MM.1S (cell line): Measurements from ENCODE around the gene ECHDC3.

Experiments used
- DNase-seq: peaks from one replicate; pipeline ENCODE4 v3.0.0-alpha.2; 2015
- H2AFZ ChIP-seq: fragments of 300-600 bp; sonication (generic); 2 replicates; pipeline ENCODE4 v1.6.0; 2016; ENCODE audit warnings: antibody characterized with exemption, low read length
- H3F3A ChIP-seq: fragments of 300-600 bp; sonication (generic); 2 replicates; pipeline ENCODE4 v1.6.1; 2016; ENCODE audit warnings: mild to moderate bottlenecking, antibody characterized with exemption, low read length, moderate library complexity, mixed read lengths; ENCODE audit not compliant: insufficient read depth
- H3K27ac ChIP-seq: fragments of 300-600 bp; sonication (generic); 2 replicates; pipeline ENCODE4 v1.5.1; 2016; ENCODE audit warnings: mild to moderate bottlenecking, low read length
- H3K27me3 ChIP-seq: fragments of 300-600 bp; sonication (generic); replicated peaks from 2 replicates; pipeline ENCODE4 v1.6.0; 2016; ENCODE audit warnings: low read length; ENCODE audit not compliant: insufficient read depth
- H3K36me3 ChIP-seq: fragments of 300-600 bp; sonication (generic); replicated peaks from 2 replicates; pipeline ENCODE4 v1.6.1; 2016; ENCODE audit warnings: mild to moderate bottlenecking, low read length, mixed read lengths; ENCODE audit not compliant: insufficient read depth
- H3K4me1 ChIP-seq: fragments of 300-600 bp; sonication (generic); 2 replicates; pipeline ENCODE4 v1.6.1; 2016; ENCODE audit warnings: low read length, mixed read lengths
- H3K4me2 ChIP-seq: fragments of 300-600 bp; sonication (generic); 2 replicates; pipeline ENCODE4 v1.6.0; 2016; ENCODE audit warnings: low read depth, low read length
- H3K4me3 ChIP-seq: fragments of 300-600 bp; sonication (generic); 2 replicates; pipeline ENCODE4 v1.5.1; 2016; ENCODE audit warnings: low read length, mixed read lengths
- H3K79me2 ChIP-seq: fragments of 300-600 bp; sonication (generic); 2 replicates; pipeline ENCODE4 v1.6.1; 2016; ENCODE audit warnings: mixed run types, low read length, mixed read lengths
- H3K9ac ChIP-seq: fragments of 300-600 bp; sonication (generic); 2 replicates; pipeline ENCODE4 v1.6.1; 2016; ENCODE audit warnings: low read length, mixed read lengths
- H3K9me2 ChIP-seq: fragments of 300-600 bp; sonication (generic); replicated peaks from 2 replicates; pipeline ENCODE4 v1.6.1; 2016; ENCODE audit warnings: mild to moderate bottlenecking, low read length, mixed read lengths; ENCODE audit not compliant: insufficient read depth
- H3K9me3 ChIP-seq: fragments of 300-600 bp; sonication (generic); replicated peaks from 2 replicates; pipeline ENCODE4 v1.6.1; 2016; ENCODE audit warnings: mild to moderate bottlenecking, low read length, mixed read lengths; ENCODE audit not compliant: insufficient read depth
- H4K20me1 ChIP-seq: fragments of 300-600 bp; sonication (generic); 2 replicates; pipeline ENCODE4 v1.6.1; 2016; ENCODE audit warnings: mild to moderate bottlenecking, low read length, moderate library complexity, mixed read lengths; ENCODE audit not compliant: insufficient read depth
- CTCF ChIP-seq: fragments of 300-600 bp; sonication (generic); IDR thresholded peaks from 2 replicates; pipeline ENCODE4 v1.5.1; 2016; ENCODE audit warnings: antibody characterized with exemption, low read length, mixed read lengths
- EZH2 ChIP-seq: fragments of 300-600 bp; sonication (generic); optimal IDR thresholded peaks from 2 replicates; pipeline ENCODE3; 2017; ENCODE audit warnings: low read depth, mild to moderate bottlenecking, antibody characterized with exemption, low read length, mixed read lengths
- EZH2phosphoT487 ChIP-seq: fragments of 300-600 bp; sonication (generic); IDR thresholded peaks from 2 replicates; pipeline ENCODE4 v1.6.1; 2018; ENCODE audit warnings: antibody characterized with exemption, low read length

ECHDC3 gene

DNA sequence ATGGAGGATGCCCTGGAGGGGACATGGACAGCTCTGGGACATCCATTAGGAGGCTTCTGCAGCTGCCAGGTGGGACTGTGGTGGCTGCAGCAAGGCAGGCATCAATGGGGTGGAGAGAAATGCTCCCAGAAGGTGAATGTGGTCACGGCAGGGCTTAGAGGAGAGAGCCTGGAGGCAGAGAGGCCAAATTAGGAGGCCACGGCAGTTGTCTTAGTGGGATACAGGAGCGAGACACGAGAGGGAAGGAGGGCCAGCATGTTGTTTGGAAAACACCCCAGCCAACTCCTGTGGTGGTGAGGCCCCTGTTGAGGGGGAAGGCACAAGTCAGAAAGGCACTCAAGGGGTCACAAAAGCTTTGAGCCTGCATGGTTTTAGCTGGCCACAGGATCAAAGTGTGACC, 14.6 kb upstream of the ECHDC3 start:
- DNase-seq: no peak
- H3K4me3 ChIP-seq: no peak overlapping the region
- H3K9me2 ChIP-seq: no peaks in the 10 kb centered on the region
- H4K20me1 ChIP-seq: no peaks in the 10 kb centered on the region
- no peaks in the 10 kb centered on the region for H3K4me1 ChIP-seq
- no peak overlapping the region for H2AFZ ChIP-seq
- TF ChIP-seq EZH2phosphoT487 (no peak), EZH2 (no peak), CTCF (no peak)
- H3K27me3 ChIP-seq: peaks cover 47% of the 10 kb centered on the region
- H3F3A ChIP-seq: no peaks in the 10 kb centered on the region
- no peak overlapping the region for H3K9ac ChIP-seq
- H3K4me2 ChIP-seq: no peak overlapping the region
- H3K9me3 ChIP-seq: no peaks in the 10 kb centered on the region
- no peaks in the 10 kb centered on the region for H3K36me3 ChIP-seq
- no peak overlapping the region for H3K27ac ChIP-seq
- no peaks in the 10 kb centered on the region for H3K79me2 ChIP-seq

DNA sequence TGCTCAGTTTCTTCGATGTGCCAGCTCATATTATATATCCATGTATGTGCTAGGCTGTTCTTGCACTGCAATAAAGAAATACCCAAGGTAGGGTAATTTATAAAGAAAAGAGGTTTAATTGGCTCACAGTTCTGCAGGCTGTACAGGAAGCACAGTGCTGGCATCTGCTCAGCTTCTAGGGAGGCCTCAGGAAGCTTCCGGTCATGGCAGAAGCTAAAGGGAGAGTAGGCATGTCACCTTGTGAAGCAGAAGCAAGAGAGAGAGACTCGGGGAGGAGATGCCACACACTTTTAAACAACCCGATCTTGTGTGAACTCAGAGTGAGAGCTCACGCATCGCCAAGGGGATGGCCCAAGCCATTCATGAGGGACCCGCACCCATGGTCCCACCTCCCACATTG, 13.8 kb upstream of the ECHDC3 start:
- H4K20me1 ChIP-seq: no peaks in the 10 kb centered on the region
- H3K4me1 ChIP-seq: no peaks in the 10 kb centered on the region
- no peak overlapping the region for H3K27ac ChIP-seq
- no peaks in the 10 kb centered on the region for H3F3A ChIP-seq
- peaks cover 39% of the 10 kb centered on the region for H3K27me3 ChIP-seq
- no peaks in the 10 kb centered on the region for H3K36me3 ChIP-seq
- no peak overlapping the region for H2AFZ ChIP-seq
- H3K4me3 ChIP-seq: no peak overlapping the region
- TF ChIP-seq EZH2 (no peak), EZH2phosphoT487 (no peak), CTCF (no peak)
- H3K9me3 ChIP-seq: no peaks in the 10 kb centered on the region
- H3K79me2 ChIP-seq: no peaks in the 10 kb centered on the region
- no peak overlapping the region for H3K4me2 ChIP-seq
- no peaks in the 10 kb centered on the region for H3K9me2 ChIP-seq
- H3K9ac ChIP-seq: no peak overlapping the region
- DNase-seq: no peak

GRCh38 chr10:11729790-11730315, 12.3 kb upstream of the ECHDC3 start:
- no peaks in the 10 kb centered on the region for H3K36me3 ChIP-seq
- H3F3A ChIP-seq: no peaks in the 10 kb centered on the region
- no peak overlapping the region for H3K27ac ChIP-seq
- H4K20me1 ChIP-seq: no peaks in the 10 kb centered on the region
- no peak overlapping the region for H3K4me2 ChIP-seq
- H3K27me3 ChIP-seq: peaks cover 26% of the 10 kb centered on the region
- no peaks in the 10 kb centered on the region for H3K79me2 ChIP-seq
- no peak overlapping the region for H2AFZ ChIP-seq
- TF ChIP-seq CTCF: no peak
- no peak for TF ChIP-seq EZH2
- no peak for TF ChIP-seq EZH2phosphoT487
- no peak overlapping the region for H3K9ac ChIP-seq
- no peaks in the 10 kb centered on the region for H3K9me3 ChIP-seq
- no peak overlapping the region for H3K4me3 ChIP-seq
- DNase-seq: no peak
- no peaks in the 10 kb centered on the region for H3K4me1 ChIP-seq
- no peaks in the 10 kb centered on the region for H3K9me2 ChIP-seq
